ENCODE measurements around the gene BTBD16.

DNA sequence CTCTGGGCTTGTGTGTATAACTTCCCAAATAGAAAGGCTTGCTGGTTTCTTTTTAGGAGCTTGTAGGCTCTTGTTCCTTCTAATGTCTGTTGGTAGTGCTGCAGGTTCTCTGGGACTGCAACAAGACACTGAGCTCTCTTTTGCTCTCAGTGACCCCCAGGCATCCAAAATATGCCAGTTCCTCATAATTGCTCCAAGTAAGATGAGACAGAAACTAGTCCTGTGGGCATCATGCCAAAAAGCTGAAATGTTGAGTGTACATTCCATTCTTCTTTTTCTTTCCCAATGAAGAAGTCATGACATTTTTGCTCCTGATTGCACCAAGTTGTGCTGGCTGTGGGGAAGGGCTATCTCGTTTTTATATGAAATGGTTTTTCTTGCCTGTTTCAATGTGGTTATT is 7.1 kb upstream of the BTBD16 start:
- TF ChIP-seq, protein P1, sequence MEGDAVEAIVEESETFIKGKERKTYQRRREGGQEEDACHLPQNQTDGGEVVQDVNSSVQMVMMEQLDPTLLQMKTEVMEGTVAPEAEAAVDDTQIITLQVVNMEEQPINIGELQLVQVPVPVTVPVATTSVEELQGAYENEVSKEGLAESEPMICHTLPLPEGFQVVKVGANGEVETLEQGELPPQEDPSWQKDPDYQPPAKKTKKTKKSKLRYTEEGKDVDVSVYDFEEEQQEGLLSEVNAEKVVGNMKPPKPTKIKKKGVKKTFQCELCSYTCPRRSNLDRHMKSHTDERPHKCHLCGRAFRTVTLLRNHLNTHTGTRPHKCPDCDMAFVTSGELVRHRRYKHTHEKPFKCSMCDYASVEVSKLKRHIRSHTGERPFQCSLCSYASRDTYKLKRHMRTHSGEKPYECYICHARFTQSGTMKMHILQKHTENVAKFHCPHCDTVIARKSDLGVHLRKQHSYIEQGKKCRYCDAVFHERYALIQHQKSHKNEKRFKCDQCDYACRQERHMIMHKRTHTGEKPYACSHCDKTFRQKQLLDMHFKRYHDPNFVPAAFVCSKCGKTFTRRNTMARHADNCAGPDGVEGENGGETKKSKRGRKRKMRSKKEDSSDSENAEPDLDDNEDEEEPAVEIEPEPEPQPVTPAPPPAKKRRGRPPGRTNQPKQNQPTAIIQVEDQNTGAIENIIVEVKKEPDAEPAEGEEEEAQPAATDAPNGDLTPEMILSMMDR (IDR thresholded peaks at IDR 0.05): no peak
- TF ChIP-seq ZFX (IDR thresholded peaks at IDR 0.05; ENCODE audit: borderline replicate concordance): no peak
